GM21825 (cell line): ENCODE results near the gene VGLL3.

ENCODE experiments used
- ATAC-seq: cut with Tn5 transposase; IDR thresholded peaks from one replicate; pipeline ENCODE4 v1.9.1; 2021; ENCODE audit warnings: mild to moderate bottlenecking, moderate library complexity; ENCODE audit not compliant: unreplicated experiment

VGLL3 gene

DNA sequence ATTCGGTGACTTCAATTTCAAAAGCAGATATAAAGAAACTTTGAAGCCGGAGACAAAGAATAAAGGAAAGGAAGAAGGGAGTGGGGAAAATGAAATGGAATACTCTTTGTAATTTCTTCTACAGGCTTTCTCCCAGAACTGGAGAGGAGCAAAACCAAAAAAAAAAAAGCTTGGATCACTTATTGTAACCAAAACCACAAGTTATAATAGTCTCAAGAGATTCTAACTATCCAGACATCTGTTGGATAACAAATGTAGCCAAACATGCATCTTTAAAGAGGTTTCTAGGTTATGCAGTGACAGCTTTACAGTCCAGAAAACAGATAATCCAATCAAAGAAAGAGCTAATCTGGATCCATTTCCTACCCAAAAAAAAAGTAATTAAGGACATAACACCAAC, 36.2 kb downstream of the VGLL3 start:
- ATAC-seq = no peak

DNA sequence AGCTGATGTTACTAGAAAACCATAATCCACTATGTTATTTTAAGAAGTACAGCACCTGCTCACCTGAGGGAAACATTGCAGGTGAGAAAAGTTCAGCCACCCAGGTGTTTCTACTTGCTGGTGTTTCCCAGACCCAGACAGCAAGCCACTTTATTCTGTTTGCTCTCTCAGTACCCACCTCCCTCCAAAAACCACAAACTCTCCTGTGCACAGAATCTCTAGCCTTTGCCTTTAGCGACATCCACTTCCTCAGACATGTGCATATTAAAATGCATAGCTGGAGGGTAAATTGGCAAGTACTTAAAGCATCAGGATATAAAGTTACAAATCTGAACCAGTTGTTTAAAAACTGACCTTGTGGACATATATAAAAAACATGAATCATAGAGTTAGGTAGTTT, 36.7 kb downstream of the VGLL3 start:
- no peak for ATAC-seq

DNA sequence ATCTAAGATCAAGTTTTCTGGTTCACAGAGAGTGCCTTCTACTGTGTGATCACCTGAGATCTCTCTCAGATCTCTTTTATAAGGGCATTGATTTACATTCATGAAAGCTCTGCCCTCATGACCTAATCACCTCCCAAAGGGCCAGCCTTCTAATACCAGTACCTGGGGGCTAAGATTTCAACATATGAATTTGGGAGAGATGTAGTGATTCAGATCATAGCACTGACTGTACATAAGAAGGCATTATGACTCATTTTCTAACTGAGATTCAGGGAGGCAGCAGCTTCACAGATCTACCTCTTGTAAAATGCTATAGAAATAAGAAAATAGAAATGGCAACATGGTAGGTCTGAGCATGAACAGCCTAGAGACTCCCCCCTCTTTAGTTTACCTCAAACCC, 39.6 kb downstream of the VGLL3 start:
- ATAC-seq = no peak

GRCh38 chr3:86950717-86951116, 40.2 kb downstream of the VGLL3 start:
- ATAC-seq = no peak

DNA sequence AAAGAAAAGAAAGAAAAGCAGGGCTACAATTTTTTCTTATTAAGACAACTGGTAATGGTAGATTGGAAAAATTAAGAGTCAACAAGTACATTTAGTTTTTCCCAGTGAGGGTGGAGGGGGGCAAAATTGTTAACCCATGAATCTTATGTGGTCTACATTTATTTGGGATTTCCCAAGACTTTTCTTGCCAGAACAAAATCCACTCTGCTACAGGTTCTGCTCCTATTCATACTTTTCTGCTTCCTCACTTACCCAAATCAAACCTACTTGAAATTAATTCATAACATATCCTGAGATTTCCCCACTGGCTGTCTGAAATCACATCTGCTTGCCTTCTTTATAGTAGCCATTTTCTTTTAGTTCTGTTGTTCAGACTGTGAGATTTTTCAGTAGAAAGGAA, 41.1 kb downstream of the VGLL3 start:
- ATAC-seq = no peak

DNA sequence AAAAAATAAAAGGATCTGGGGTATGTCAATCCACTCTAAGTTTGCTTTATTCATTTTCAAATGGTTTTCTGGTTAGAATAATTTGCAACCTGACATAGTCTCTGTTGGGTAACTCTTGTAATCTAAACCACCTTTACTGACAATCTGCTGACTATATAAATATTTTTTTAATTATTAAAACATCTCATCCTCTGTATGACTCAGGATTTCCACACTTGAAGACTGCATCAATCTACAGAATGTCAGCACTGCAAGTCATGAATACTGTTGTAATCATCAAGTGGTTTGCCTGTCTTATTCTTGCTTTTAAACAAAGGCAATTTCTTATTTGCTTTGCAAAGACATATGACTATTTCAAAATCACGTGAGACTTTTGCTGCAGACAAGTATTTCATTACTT, 42.1 kb downstream of the VGLL3 start:
- no peak for ATAC-seq

GRCh38 chr3:86942206-86942605, 48.7 kb downstream of the VGLL3 start:
- ATAC-seq = no peak

DNA sequence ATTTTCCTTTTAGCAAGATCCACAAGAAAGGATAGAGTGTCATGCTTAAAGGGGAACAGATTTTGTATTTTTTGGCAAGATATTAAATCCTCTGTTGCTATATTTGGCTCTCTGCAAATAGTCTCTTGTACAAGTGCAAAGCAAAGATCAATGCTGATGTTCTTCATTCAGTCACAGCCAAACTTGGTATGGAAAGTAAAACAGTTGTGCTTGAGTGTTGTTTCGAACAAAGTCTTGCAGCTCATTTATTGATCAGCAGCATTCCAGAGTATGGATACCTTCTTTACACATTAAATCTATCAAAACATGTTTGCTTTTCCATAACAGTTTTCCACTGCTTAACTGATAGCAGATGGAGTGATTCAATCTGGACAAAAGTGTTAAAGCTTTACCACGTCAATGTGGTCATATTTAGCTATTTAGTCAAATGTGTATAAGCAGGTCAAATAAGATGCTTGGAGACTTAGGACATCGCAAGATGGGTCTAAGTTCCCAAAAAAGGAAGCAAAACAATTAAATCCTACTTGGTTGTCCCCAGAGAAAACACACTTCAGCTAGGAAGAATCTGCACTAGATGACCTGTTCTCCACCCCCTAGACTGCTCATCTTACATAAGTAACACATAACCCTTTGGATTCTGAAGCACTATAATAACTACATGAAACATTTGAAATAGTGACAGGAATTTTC, 52.4 kb downstream of the VGLL3 start:
- ATAC-seq = no peak

DNA sequence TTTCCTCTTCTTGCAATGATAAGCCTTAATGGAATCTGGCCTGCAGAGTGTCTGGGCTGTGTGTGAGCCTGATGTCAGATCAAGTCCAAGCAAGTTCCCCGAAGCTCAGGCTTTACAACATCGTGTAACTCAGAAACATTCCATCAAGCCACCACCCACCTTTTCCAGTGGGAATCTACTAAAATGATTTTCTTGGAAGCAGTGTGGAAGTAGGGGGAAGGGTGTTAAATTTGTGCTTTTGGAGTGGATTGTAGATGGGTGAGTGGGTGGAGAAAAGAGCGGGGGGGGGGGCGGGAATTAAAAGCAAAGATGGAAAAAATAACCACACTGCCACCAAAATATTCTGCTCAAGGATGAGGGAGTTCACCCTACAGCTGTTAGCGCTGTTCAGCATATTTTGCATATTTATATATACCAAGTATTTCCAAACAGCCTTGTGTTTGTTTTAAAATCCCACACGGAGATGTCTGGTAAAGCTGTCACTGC, 53.6 kb downstream of the VGLL3 start:
- ATAC-seq = no peak

DNA sequence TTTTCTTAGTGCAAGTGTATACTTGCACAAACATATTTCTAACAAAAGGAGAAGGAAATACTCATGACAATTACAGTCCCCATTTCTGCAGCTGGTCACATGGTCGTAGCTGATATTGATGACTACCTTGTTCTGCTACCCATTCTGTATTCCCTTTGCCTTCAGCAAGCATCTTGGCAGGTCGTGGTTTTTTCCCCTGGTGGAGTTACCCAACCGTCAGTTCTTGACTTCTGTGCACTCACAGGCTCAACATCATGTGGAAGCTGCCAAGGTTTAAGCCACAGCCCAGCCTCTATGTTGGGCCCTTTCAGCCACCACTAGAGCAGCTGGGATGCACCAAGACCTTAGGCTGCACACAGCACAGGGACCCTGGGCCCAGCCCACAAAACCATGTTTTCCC, 56.1 kb downstream of the VGLL3 start:
- no peak for ATAC-seq

GRCh38 chr3:86930831-86931230, 60.1 kb downstream of the VGLL3 start:
- ATAC-seq = no peak

DNA sequence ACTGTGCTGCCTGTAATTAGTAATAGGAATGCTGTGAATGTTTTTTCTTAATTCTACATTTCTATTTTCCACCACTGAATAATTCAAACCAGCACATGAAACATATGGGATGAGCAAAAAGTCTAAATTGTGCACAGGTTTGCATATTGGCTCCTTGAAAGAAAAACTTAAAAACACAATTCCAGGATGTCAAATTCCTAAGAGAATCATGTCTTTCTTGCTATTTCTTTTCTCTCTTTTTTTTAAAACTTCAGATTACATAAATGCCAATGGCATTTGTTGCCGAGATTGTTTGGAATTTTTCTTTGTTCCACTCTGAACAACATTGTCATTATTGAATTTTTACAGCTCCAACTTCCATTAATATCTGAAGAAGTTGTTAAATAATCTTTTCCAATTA, 60.8 kb downstream of the VGLL3 start:
- no peak for ATAC-seq

- no peak for ATAC-seq
Measured at GRCh38 chr3:86929046-86929445, 61.9 kb downstream of the VGLL3 start.

DNA sequence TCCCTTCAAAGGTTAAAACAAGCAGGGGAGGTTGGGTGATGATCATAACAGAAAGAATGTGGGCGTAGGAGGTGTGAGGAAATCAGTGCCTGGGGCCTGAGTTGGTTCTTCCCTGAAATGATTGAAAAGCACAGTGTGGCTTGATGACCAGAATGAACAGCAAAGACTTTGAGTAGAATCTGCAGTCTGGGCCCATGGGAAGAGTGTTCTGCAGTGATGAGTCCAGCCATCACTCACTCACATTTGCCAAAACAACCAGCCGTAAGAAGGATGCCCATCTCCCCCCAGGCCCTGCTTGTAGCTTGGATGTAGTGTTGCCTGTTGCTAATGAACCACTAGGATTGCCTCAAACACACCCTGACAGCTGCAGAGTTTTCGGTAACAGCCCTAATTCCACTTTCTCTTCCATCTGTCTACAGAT, 67.9 kb downstream of the VGLL3 start:
- no peak for ATAC-seq

DNA sequence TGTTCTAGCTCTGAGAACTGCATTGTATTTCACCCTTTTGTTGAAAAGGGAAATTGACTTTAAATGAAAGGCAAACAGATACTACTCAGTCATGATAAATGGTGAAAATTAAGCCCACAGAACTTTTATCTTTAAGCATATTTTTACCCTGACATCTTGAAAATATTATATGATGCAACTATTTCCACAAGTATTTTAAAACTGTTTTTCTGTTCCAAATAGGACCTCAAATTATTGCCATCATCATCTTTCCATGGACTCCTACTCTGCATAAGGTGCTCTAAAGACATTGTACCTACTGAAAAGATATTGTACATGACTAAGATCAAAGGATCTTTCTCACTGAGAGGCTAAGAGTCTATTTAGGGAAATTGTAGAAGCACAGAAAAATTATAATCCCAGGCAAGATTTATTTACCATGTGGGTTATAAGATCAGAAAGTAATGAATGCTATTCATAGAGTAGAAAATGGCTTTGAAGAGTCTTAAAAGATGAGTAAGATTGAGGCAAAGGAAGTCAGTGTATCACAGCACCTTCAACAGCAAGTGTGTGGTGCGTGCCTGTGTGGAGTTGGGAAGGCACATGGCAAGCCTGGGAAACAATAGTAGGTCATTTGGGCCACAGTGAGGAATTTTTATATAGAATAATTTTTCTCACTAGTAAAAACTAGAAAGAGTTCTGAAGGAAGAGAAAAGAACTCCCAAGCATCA, 68.8 kb downstream of the VGLL3 start:
- ATAC-seq = no peak

- no peak for ATAC-seq
Measured at GRCh38 chr3:86914670-86915069, 76.3 kb downstream of the VGLL3 start.

GRCh38 chr3:86913160-86913559, 77.8 kb downstream of the VGLL3 start:
- ATAC-seq = no peak

GRCh38 chr3:86895202-86895601, 95.7 kb downstream of the VGLL3 start:
- ATAC-seq = no peak

- ATAC-seq = no peak
Measured at GRCh38 chr3:86890741-86891396, 100.1 kb downstream of the VGLL3 start.
